Motor neuron (in vitro differentiated cells): ENCODE results near the gene TRIM25. TPM values are rescaled to one million over a fixed set of nuclear protein-coding genes. Genes with fewer than 3 reads are reported as not detected.
"Not testable (repeated sequence)": the region's sequence is repeated elsewhere in the genome, so short reads cannot be mapped to it uniquely, and the experiment has no call there.

Source experiments
- ATAC-seq, 8 experiments: fragments of 200-7000 bp; cut with Tn5 transposase; replicated peaks in 6 of 8; 2 replicates each; pipeline ENCODE4 v1.8.0; 2021; ENCODE audit warnings: mild to moderate bottlenecking in 8 of 8, moderate library complexity in 8 of 8
- H3K27ac ChIP-seq, 2 donors: fragments of 250-450 bp; sonication (Bioruptor Pico); 2 replicates each; pipeline ENCODE4 v1.9.0; 2021; ENCODE audit warnings: antibody characterized with exemption in 2 of 2, mild to moderate bottlenecking in 2 of 2, moderate library complexity in 1 of 2
- H3K4me1 ChIP-seq, 2 donors: fragments of 250-450 bp; sonication (Bioruptor Pico); replicated peaks in 1 of 2; 2 replicates each; pipeline ENCODE4 v1.6.1; 2021; ENCODE audit warnings: antibody characterized with exemption in 2 of 2, mild to moderate bottlenecking in 2 of 2, moderate library complexity in 1 of 2
- H3K4me3 ChIP-seq, 5 donors: fragments of 250-450 bp; sonication (Bioruptor Pico); 2 replicates each; pipeline ENCODE4 v1.9.0; 2021; ENCODE audit warnings: antibody characterized with exemption in 5 of 5, mild to moderate bottlenecking in 5 of 5, moderate library complexity in 4 of 5
- WGBS, 10 experiments: fragments of 450-650 bp; shearing (Covaris generic); methylation state at CpG; one replicate each; pipeline ENCODE4 v1.0.0; 2022; 5-methylcytosine and 5-hydroxymethylcytosine counted together
- in situ Hi-C, 9 experiments: fragments of 400-800 bp; cut with MboI; loops; one replicate each; pipeline ENCODE4 v1.15.0; 2021; ENCODE audit warnings: low sequenced_read_pairs in 9 of 9, low pct_unique_long_range_greater_than_20kb in 2 of 9; ENCODE audit not compliant: unreplicated experiment in 9 of 9
- total RNA-seq, 8 experiments: library from RNA; unstranded; fragments of 300-600 nt; gene quantifications; 2 replicates each; pipeline versions ENCODE4 v1.2.3 to v1.2.4, GENCODE V29; 2022

The TRIM25 gene, protein sequence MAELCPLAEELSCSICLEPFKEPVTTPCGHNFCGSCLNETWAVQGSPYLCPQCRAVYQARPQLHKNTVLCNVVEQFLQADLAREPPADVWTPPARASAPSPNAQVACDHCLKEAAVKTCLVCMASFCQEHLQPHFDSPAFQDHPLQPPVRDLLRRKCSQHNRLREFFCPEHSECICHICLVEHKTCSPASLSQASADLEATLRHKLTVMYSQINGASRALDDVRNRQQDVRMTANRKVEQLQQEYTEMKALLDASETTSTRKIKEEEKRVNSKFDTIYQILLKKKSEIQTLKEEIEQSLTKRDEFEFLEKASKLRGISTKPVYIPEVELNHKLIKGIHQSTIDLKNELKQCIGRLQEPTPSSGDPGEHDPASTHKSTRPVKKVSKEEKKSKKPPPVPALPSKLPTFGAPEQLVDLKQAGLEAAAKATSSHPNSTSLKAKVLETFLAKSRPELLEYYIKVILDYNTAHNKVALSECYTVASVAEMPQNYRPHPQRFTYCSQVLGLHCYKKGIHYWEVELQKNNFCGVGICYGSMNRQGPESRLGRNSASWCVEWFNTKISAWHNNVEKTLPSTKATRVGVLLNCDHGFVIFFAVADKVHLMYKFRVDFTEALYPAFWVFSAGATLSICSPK
- total RNA-seq: 10 to 100 TPM in 4 of 8 experiments, 1 to 10 TPM in 4; 2.5 to 77.7 (median 15.7) TPM

- peaks cover 0 to 3% of the 10 kb centered on the region in 2 donors for H3K4me1 ChIP-seq
- ATAC-seq: peak; percentile 33 to 95 (median 91)
- H3K27ac ChIP-seq: no peak within 1 kb of the TSS
- in situ Hi-C loops: no loop called here
- H3K4me3 ChIP-seq: peak within 1 kb of the TSS; percentile 42 to 99 (median 72)
- WGBS, 10 experiments: 0 to 4% (median 0%) methylated on average over 1 to 10 of the region's 58 CpGs; no CpG with 5 or more reads in 2 of the 10 experiments
These were observed at the start of gene TRIM25 for GRCh38 chr17:56913867-56914580. Gene TRIM25, minus strand, starts transcription at chr17:56914049. Its CDS starts 61 bp downstream, at chr17:56913988.

GRCh38 chr17:56960596-56961538 is 47.0 kb upstream of the TRIM25 start, which contains the start of gene COIL:
Gene COIL, minus strand, starts transcription at chr17:56961050. Its CDS starts 31 bp downstream, at chr17:56961019.
- 6 to 85% (median 38%) methylated on average over 2 to 36 of the region's 59 CpGs for WGBS, 10 experiments
- Histone ChIP-seq H3K4me1 (peaks cover 8 to 10% of the 10 kb centered on the region in 2 donors), H3K4me3 (peak within 1 kb of the TSS; percentile 63 to 95 (median 92)), H3K27ac (peak within 1 kb of the TSS; percentile 98 to 99)
- in situ Hi-C loops: no loop called here
- peak; percentile 97 to 99 (median 98) for ATAC-seq

DNA sequence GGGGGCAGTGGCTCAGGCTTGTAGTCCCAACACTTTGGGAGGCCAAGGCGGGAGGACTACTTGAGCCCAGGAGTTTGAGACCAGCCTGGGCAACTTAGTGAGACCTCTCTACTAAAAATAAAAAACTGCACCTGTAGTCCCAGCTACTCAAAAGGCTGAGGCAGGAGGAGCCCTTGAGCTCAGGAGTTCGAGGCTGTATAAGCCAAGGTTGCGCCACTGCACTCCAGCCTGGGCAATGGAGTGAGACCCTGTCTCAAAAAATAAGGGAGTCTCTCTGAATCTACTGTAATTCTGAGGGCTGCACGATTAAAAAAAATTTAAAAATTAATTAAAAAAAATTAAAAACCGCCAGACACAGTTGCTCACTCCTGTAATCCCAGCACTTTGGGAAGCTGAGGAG is 43.1 kb upstream of the TRIM25 start:
- in situ Hi-C loops: no loop called here
- Histone ChIP-seq H3K27ac (no peak overlapping the region), H3K4me3 (no peak overlapping the region), H3K4me1 (peaks cover 8 to 10% of the 10 kb centered on the region in 2 donors)
- no peak for ATAC-seq
- 76 to 100% (median 99%) methylated on average over 1 to 4 of the region's 5 CpGs; no CpG with 5 or more reads in 2 of the 10 experiments for WGBS, 10 experiments

- Histone ChIP-seq H3K4me3 (no peak overlapping the region), H3K27ac (no peak overlapping the region), H3K4me1 (no peaks in the 10 kb centered on the region)
- in situ Hi-C loops: loop anchor here in 3 of 9 experiments (25.0 kb wide), 2 partner anchors 137 to 362 kb away; partner anchors contain the start of gene NOG (in 1 of the 3)
- WGBS, 10 experiments: 67 to 100% (median 95%) methylated on average over 1 to 3 of the region's 3 CpGs; no CpG with 5 or more reads in 4 of the 10 experiments
- no peak for ATAC-seq
These were observed 35.7 kb upstream of the TRIM25 start for GRCh38 chr17:56949595-56949994.

DNA sequence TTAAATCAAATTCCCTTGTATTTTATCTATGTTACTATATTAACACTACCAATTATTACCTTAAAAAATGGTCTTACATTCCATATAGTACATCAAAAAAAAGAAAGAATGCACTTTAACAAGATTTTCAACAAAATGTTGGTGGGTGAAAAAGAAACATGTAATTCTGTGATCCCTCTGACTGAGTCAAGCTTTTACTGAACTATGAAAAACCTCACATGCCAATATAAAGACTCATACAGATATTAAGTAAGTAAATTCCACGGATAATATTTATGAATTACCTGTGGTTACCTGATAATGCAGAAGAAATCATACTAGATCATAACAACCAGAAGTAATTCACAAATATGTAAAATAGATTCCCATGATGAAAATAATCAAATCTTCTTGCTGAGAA is 34.6 kb upstream of the TRIM25 start:
- 33 to 100% (median 100%) methylated on average over 1 of the region's 1 CpG; no CpG with 5 or more reads in 1 of the 10 experiments for WGBS, 10 experiments
- Histone ChIP-seq H3K4me3 (no peak overlapping the region), H3K4me1 (no peaks in the 10 kb centered on the region), H3K27ac (no peak overlapping the region)
- in situ Hi-C loops: loop anchor here in 3 of 9 experiments (25.0 kb wide), 2 partner anchors 136 to 361 kb away; partner anchors contain the start of gene NOG (in 1 of the 3)
- no peak for ATAC-seq

DNA sequence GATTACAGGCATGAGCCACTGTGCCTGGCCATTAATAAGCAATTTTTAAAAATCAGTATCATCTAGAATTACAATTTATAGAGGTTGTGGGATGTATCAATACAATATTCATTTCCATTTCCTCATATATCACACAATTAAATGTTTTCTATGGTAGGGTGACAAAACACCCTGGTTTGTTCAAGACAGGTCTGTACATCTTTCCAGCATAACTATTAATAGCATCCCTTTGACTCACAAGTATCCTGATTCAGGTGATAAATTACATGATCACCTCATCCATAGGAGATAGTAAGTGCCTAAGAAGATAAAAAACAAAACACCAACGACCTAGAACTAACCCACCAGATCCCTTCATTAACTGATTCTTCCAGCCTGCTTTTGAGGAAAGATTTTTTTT is 33.9 kb upstream of the TRIM25 start:
- in situ Hi-C loops: loop anchor here in 3 of 9 experiments (25.0 kb wide), 2 partner anchors 135 to 360 kb away; partner anchors contain the start of gene NOG (in 1 of the 3)
- Histone ChIP-seq H3K4me1 (no peaks in the 10 kb centered on the region), H3K4me3 (no peak overlapping the region), H3K27ac (no peak overlapping the region)
- no peak for ATAC-seq
- WGBS, 10 experiments: 67 to 100% (median 93%) methylated on average over 1 of the region's 1 CpG; no CpG with 5 or more reads in 4 of the 10 experiments

GRCh38 chr17:56945938-56946505 is 32.2 kb upstream of the TRIM25 start:
- H3K4me3 ChIP-seq: no peak overlapping the region
- WGBS, 10 experiments: 50 to 100% (median 100%) methylated on average over 1 to 3 of the region's 3 CpGs; no CpG with 5 or more reads in 1 of the 10 experiments
- no peak overlapping the region for H3K27ac ChIP-seq
- ATAC-seq: no peak
- in situ Hi-C loops: loop anchor here in 3 of 9 experiments (25.0 kb wide), 2 partner anchors 134 to 359 kb away; partner anchors contain the start of gene NOG (in 1 of the 3)
- H3K4me1 ChIP-seq: no peaks in the 10 kb centered on the region

DNA sequence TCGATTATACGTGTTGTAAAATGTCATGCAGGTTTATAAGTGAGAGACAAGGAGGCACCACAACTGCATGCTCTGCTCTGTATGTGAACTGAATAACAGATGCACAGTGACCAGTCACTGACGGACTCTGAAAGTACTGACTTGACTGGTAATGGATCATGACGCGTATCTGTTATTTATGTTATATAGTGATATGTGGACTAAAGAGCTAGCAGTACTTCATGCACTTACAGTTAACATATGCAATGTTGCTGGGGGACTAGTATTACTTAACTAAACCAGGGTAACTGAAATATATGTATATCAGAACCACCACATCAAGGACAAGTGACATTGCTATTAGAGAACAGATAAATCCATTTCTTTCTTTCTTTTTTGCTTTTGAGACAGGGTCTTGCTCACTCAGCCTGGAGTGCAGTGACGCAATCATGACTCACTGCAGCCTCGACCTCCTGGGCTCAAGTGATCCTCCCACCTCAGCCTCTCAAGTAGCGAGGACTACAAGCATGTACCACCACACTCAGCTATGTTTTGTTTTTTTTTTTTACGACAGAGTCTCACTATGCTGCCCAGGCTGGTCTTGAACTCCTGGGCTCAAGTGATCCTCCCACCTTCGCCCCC is 29.8 kb upstream of the TRIM25 start:
- in situ Hi-C loops: loop anchor here in 3 of 9 experiments (25.0 kb wide), 2 partner anchors 131 to 356 kb away; partner anchors contain the start of gene NOG (in 1 of the 3)
- no peak overlapping the region for H3K4me3 ChIP-seq
- WGBS, 10 experiments: 76 to 100% (median 97%) methylated on average over 2 to 10 of the region's 10 CpGs
- no peak for ATAC-seq
- no peaks in the 10 kb centered on the region for H3K4me1 ChIP-seq
- H3K27ac ChIP-seq: no peak overlapping the region

- H3K27ac ChIP-seq: no peak overlapping the region
- peak; percentile 49 to 81 (median 68) for ATAC-seq
- WGBS, 10 experiments: 19 to 100% (median 82%) methylated on average over 2 to 8 of the region's 11 CpGs; no CpG with 5 or more reads in 4 of the 10 experiments
- no peak overlapping the region for H3K4me3 ChIP-seq
- in situ Hi-C loops: loop anchor here in 3 of 9 experiments (25.0 kb wide), 2 partner anchors 128 to 353 kb away; partner anchors contain the start of gene NOG (in 1 of the 3)
- H3K4me1 ChIP-seq: no peaks in the 10 kb centered on the region
These were observed 26.1 kb upstream of the TRIM25 start for GRCh38 chr17:56939869-56940484.

- ATAC-seq: not testable (repeated sequence)
- in situ Hi-C loops: loop anchor here in 3 of 9 experiments (25.0 kb wide), 2 partner anchors 126 to 351 kb away; partner anchors contain the start of gene NOG (in 1 of the 3)
These were observed 24.4 kb upstream of the TRIM25 start for GRCh38 chr17:56938206-56938605.

More at GRCh38 chr17:56938206-56938605, 24.4 kb upstream of the TRIM25 start:
- H3K27ac ChIP-seq, H3K4me3 ChIP-seq, H3K4me1 ChIP-seq: not testable (repeated sequence)
- WGBS, 10 experiments: 80 to 100% (median 94%) methylated on average over 1 to 5 of the region's 5 CpGs; no CpG with 5 or more reads in 1 of the 10 experiments
